Measurements from ENCODE around the gene MDM1. TPM values are rescaled to one million over a fixed set of nuclear protein-coding genes. Genes with fewer than 3 reads are reported as not detected.

MDM1 gene
- total RNA-seq, 1 experiment from 2014 or later, result 10.6 TPM

DNA sequence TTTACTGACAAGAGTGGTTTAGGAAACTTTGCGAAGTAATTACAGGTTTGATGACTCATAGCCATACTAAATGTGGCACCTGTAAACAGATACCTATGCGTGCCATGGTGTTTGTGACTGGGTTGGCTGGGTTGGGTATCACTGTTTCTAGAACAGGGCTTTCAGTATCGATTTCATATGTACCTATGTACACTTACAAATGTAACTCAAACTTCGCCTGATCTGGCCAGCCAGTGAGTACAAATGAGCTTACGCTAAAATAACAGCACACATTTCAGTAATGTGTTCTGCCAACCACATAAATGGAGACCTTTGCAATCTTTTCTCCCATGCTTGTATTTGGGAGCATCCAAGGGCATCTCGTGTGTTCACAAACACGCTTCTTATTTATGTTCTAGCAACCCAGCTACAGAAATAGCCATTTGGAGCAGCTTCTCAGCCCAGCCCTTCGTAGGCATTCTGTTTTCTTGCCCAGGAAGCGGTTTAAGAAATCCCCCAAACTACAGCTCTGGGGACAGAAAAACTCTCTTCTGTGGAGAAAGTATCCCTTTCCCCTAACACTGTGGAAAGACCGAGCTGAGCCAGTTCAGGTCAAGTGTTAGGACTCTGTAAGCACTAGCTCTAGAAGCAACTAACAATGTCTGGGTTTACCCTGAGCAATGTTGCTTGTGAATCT, 42.3 kb upstream of the MDM1 start:
- Histone ChIP-seq H3K9ac (ENCODE audit: extremely low read depth, insufficient read length, low read length) (no peak overlapping the region), H4K8ac (replicated peaks; ENCODE audit: insufficient read length, low read depth, low read length) (no peak overlapping the region), H2BK120ac (ENCODE audit: low read depth, low read length, poor library complexity, severe bottlenecking) (no peak overlapping the region), H4K5ac (ENCODE audit: insufficient read length, low read depth, low read length) (no peak overlapping the region), H2BK15ac (ENCODE audit: low read depth, low read length) (no peak overlapping the region), H3K79me1 (ENCODE audit: insufficient read depth, low read depth, low read length, poor library complexity, severe bottlenecking) (no peaks in the 10 kb centered on the region), H3K18ac (ENCODE audit: insufficient read length, low read depth, low read length) (no peak overlapping the region), H3K27ac (ENCODE audit: insufficient read length, low read depth, low read length) (no peak overlapping the region), H2AK5ac (ENCODE audit: insufficient read length, low read length) (no peak overlapping the region), H3K9me3 (ENCODE audit: control insufficient read depth, low read depth, low read length) (no peaks in the 10 kb centered on the region), H3K14ac (ENCODE audit: insufficient read depth, low read length) (no peak overlapping the region), H3K4ac (ENCODE audit: low read depth, low read length) (no peak overlapping the region), H4K20me1 (ENCODE audit: control insufficient read depth, insufficient read depth, insufficient read length) (no peaks in the 10 kb centered on the region), H3K4me1 (ENCODE audit: insufficient read depth, low read length) (no peaks in the 10 kb centered on the region), H3K56ac (ENCODE audit: insufficient read length, low read depth, low read length) (no peak overlapping the region), H3K4me2 (ENCODE audit: insufficient read depth, insufficient read length, low read length) (no peak overlapping the region), H3T11ph (ENCODE audit: low read length) (no peak overlapping the region), H3K79me2 (ENCODE audit: insufficient read depth, low read length) (0 out of 2 replicates have a peak, but pooled peaks cover 2% of the 10 kb centered on the region), H3K23ac (ENCODE audit: insufficient read length, low read depth, low read length) (no peak overlapping the region), H3K23me2 (ENCODE audit: insufficient read length, low read depth, low read length, poor library complexity, severe bottlenecking) (no peaks in the 10 kb centered on the region), H2BK20ac (ENCODE audit: low read depth, low read length, poor library complexity, severe bottlenecking) (no peak overlapping the region), H3K27me3 (ENCODE audit: insufficient read depth, low read length) (no peaks in the 10 kb centered on the region), H2AFZ (ENCODE audit: low read length) (no peak overlapping the region), H2BK12ac (ENCODE audit: insufficient read length, low read depth, low read length) (no peak overlapping the region), H2BK5ac (ENCODE audit: insufficient read length, low read length) (no peak overlapping the region), H4K91ac (ENCODE audit: insufficient read length, low read depth, low read length) (no peak overlapping the region)
- H3K36me3 Mint-ChIP-seq (ENCODE audit: insufficient read depth in 1 of 3, low read depth in 3 of 3), result no peaks in the 10 kb centered on the region; a peak in 1 of 7 replicates
- DNase-seq, result no peak
- H3K9me3 Mint-ChIP-seq, result no peaks in the 10 kb centered on the region
- WGBS (ENCODE audit: extremely low coverage, insufficient read length, low lambda C conversion rate), result no CpG with 5 or more reads among the region's 10 CpGs
- peaks cover 20 to 23% of the 10 kb centered on the region in 2 experiments for H3K4me1 Mint-ChIP-seq
- TF ChIP-seq, protein P1, sequence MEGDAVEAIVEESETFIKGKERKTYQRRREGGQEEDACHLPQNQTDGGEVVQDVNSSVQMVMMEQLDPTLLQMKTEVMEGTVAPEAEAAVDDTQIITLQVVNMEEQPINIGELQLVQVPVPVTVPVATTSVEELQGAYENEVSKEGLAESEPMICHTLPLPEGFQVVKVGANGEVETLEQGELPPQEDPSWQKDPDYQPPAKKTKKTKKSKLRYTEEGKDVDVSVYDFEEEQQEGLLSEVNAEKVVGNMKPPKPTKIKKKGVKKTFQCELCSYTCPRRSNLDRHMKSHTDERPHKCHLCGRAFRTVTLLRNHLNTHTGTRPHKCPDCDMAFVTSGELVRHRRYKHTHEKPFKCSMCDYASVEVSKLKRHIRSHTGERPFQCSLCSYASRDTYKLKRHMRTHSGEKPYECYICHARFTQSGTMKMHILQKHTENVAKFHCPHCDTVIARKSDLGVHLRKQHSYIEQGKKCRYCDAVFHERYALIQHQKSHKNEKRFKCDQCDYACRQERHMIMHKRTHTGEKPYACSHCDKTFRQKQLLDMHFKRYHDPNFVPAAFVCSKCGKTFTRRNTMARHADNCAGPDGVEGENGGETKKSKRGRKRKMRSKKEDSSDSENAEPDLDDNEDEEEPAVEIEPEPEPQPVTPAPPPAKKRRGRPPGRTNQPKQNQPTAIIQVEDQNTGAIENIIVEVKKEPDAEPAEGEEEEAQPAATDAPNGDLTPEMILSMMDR (conservative IDR thresholded peaks at IDR 0.05), result no peak
- no peak overlapping the region for H3K4me3 Mint-ChIP-seq
- H3K27ac Mint-ChIP-seq, result no peak overlapping the region
- peaks cover 1% of the 10 kb centered on the region; the same call in 1 of the 2 replicates for H3K27me3 Mint-ChIP-seq (ENCODE audit: low read depth)

Measured in H9 (cell line).